GM23248 (cell line): ENCODE measurements around the gene ZNF282. TPM values are rescaled to one million over a fixed set of nuclear protein-coding genes. Genes with fewer than 3 reads are reported as not detected.
A peak's percentile ranks its signal among the peaks of the same experiment; 100 is the strongest.

Experiments
- DNase-seq: peaks from one replicate; pipeline ENCODE4 v3.0.0-alpha.2; 2015
- H2AFZ ChIP-seq: fragments of 200-600 bp; sonication (generic); 2 replicates; pipeline ENCODE4 v1.6.1; 2016; ENCODE audit warnings: antibody characterized with exemption
- H3F3A ChIP-seq: fragments of 200-600 bp; sonication (generic); 2 replicates; pipeline ENCODE4 v1.6.1; 2016; ENCODE audit warnings: mild to moderate bottlenecking, antibody characterized with exemption, mixed run types; ENCODE audit not compliant: insufficient read depth
- H3K27ac ChIP-seq: fragments of 200-600 bp; sonication (generic); 2 replicates; pipeline ENCODE4 v1.5.1; 2016; ENCODE audit warnings: mild to moderate bottlenecking
- H3K27me3 ChIP-seq: fragments of 200-600 bp; sonication (generic); replicated peaks from 2 replicates; pipeline ENCODE4 v1.6.1; 2016; ENCODE audit warnings: mild to moderate bottlenecking; ENCODE audit not compliant: insufficient read depth
- H3K36me3 ChIP-seq: fragments of 200-600 bp; sonication (generic); 2 replicates; pipeline ENCODE4 v1.6.1; 2016; ENCODE audit warnings: low read depth, mild to moderate bottlenecking
- H3K4me1 ChIP-seq: fragments of 200-600 bp; sonication (generic); 2 replicates; pipeline ENCODE4 v1.6.1; 2016; ENCODE audit warnings: mild to moderate bottlenecking; ENCODE audit not compliant: insufficient read depth
- H3K4me2 ChIP-seq: fragments of 200-600 bp; sonication (generic); one replicate; pipeline ENCODE4 v1.6.1; 2016; ENCODE audit warnings: mild to moderate bottlenecking; ENCODE audit not compliant: unreplicated experiment
- H3K4me3 ChIP-seq: fragments of 200-600 bp; sonication (generic); 2 replicates; pipeline ENCODE4 v1.5.1; 2016; ENCODE audit warnings: mild to moderate bottlenecking
- H3K79me2 ChIP-seq: fragments of 200-600 bp; sonication (generic); 2 replicates; pipeline ENCODE4 v1.6.1; 2016; ENCODE audit warnings: mild to moderate bottlenecking; ENCODE audit not compliant: insufficient read depth
- H3K9ac ChIP-seq: fragments of 200-600 bp; sonication (generic); 2 replicates; pipeline ENCODE4 v1.6.1; 2016; ENCODE audit warnings: mild to moderate bottlenecking
- H3K9me2 ChIP-seq: fragments of 200-600 bp; sonication (generic); 2 replicates; pipeline ENCODE4 v1.6.1; 2016; ENCODE audit warnings: mixed run types, mild to moderate bottlenecking, moderate library complexity; ENCODE audit not compliant: insufficient read depth
- H3K9me3 ChIP-seq: fragments of 200-600 bp; sonication (generic); one replicate; pipeline ENCODE4 v1.6.1; 2017; ENCODE audit warnings: low read depth
- H4K20me1 ChIP-seq: fragments of 200-600 bp; sonication (generic); 2 replicates; pipeline ENCODE4 v1.6.0; 2016; ENCODE audit not compliant: insufficient read depth
- EZH2 ChIP-seq: fragments of 200-600 bp; sonication (generic); IDR thresholded peaks from 2 replicates; pipeline ENCODE4 v1.6.1; 2018; ENCODE audit warnings: antibody characterized with exemption, mild to moderate bottlenecking; ENCODE audit not compliant: insufficient read depth, poor library complexity, severe bottlenecking
- EZH2phosphoT487 ChIP-seq: fragments of 200-600 bp; sonication (generic); IDR thresholded peaks from 2 replicates; pipeline ENCODE4 v1.6.1; 2018; ENCODE audit warnings: antibody characterized with exemption, moderate library complexity, mild to moderate bottlenecking, low read depth; ENCODE audit not compliant: insufficient read depth
- WGBS, 2 experiments: methylation state at CpG; one replicate each; pipeline ENCODE4 v1.1.6; 2015 to 2017; ENCODE audit warnings: low lambda C conversion rate in 2 of 2, low coverage in 1 of 2; ENCODE audit errors: missing lambda C conversion rate in 2 of 2; 5-methylcytosine and 5-hydroxymethylcytosine counted together
- in situ Hi-C: fragments of 300-500 bp; cut with MboI; formaldehyde crosslinking; loops from 2 replicates; pipeline ENCODE4 v1.15.0; 2020
- polyA plus RNA-seq: library from polyadenylated mRNA; unstranded; fragments of >200 nt; fragmentation: Nextera tagmentation; extraction: Ambion mirVana; gene quantifications from 2 replicates; pipeline ENCODE4 v1.2.1, GENCODE V29; 2016
- total RNA-seq: library from RNA; depleted of rRNA; stranded (reverse); fragments of >200 nt; shearing (Covaris generic); gene quantifications from 2 replicates; pipeline ENCODE4 v1.2.3, GENCODE V29; 2014

The ZNF282 gene
- total and polyA plus RNA-seq, 2 experiments from 2014 or later = 2.8 to 24.1 TPM

GRCh38 chr7:149237502-149237901, 42.2 kb downstream of the ZNF282 start:
- no peaks in the 10 kb centered on the region for H3K36me3 ChIP-seq
- 79% methylated on average over 7 of the region's 7 CpGs for WGBS, 2 experiments
- peaks cover 19% of the 10 kb centered on the region for H3F3A ChIP-seq
- no peak overlapping the region for H3K9ac ChIP-seq
- no peak overlapping the region for H3K4me3 ChIP-seq
- no peaks in the 10 kb centered on the region for H4K20me1 ChIP-seq
- H2AFZ ChIP-seq = no peak overlapping the region
- DNase-seq = no peak
- peaks cover 32% of the 10 kb centered on the region for H3K4me1 ChIP-seq
- no peaks in the 10 kb centered on the region for H3K27me3 ChIP-seq
- no peak for TF ChIP-seq EZH2
- TF ChIP-seq EZH2phosphoT487 = no peak
- no peaks in the 10 kb centered on the region for H3K9me3 ChIP-seq
- H3K9me2 ChIP-seq = no peaks in the 10 kb centered on the region
- in situ Hi-C loops = no loop called here
- H3K79me2 ChIP-seq = peaks cover 30% of the 10 kb centered on the region
- no peak overlapping the region for H3K4me2 ChIP-seq
- H3K27ac ChIP-seq = peak overlapping the region; percentile 33; the same call in 1 of the 2 replicates

- Histone ChIP-seq H2AFZ (no peak overlapping the region), H3K4me2 (no peak overlapping the region), H4K20me1 (no peaks in the 10 kb centered on the region), H3F3A (peaks cover 13% of the 10 kb centered on the region), H3K27me3 (no peaks in the 10 kb centered on the region), H3K9ac (no peak overlapping the region), H3K79me2 (peaks cover 36% of the 10 kb centered on the region), H3K4me1 (peaks cover 26% of the 10 kb centered on the region), H3K4me3 (no peak overlapping the region), H3K9me2 (no peaks in the 10 kb centered on the region), H3K9me3 (no peaks in the 10 kb centered on the region), H3K36me3 (no peaks in the 10 kb centered on the region), H3K27ac (peak overlapping the region; percentile 33; the same call in 1 of the 2 replicates)
- TF ChIP-seq EZH2phosphoT487 (no peak), EZH2 (no peak)
- in situ Hi-C loops = no loop called here
- peak; percentile 51 for DNase-seq
- 54 to 69% methylated on average over 3 of the region's 3 CpGs for WGBS, 2 experiments
These were observed 42.7 kb downstream of the ZNF282 start for GRCh38 chr7:149238051-149238450.

GRCh38 chr7:149239345-149240143, 44.2 kb downstream of the ZNF282 start, which contains the start of gene ZNF212:
Gene ZNF212 (plus strand): TSS chr7:149239651. CDS start chr7:149239779, 128 bp downstream.
- Histone ChIP-seq H3K4me1 (peaks cover 16% of the 10 kb centered on the region), H3K27me3 (no peaks in the 10 kb centered on the region), H3F3A (peaks cover 3% of the 10 kb centered on the region), H3K9ac (peak within 1 kb of the TSS; percentile 95), H3K9me3 (no peaks in the 10 kb centered on the region), H4K20me1 (no peaks in the 10 kb centered on the region), H3K36me3 (no peaks in the 10 kb centered on the region), H2AFZ (peak within 1 kb of the TSS; percentile 85), H3K79me2 (peaks cover 51% of the 10 kb centered on the region), H3K4me2 (peak within 1 kb of the TSS; percentile 98), H3K4me3 (peak within 1 kb of the TSS; percentile 96), H3K9me2 (no peaks in the 10 kb centered on the region), H3K27ac (peak within 1 kb of the TSS; percentile 33)
- DNase-seq = peak; percentile 96
- TF ChIP-seq EZH2phosphoT487 (no peak), EZH2 (no peak)
- in situ Hi-C loops = no loop called here
- 1% methylated on average over 54 of the region's 64 CpGs for WGBS, 2 experiments

GRCh38 chr7:149240637-149241036, 45.3 kb downstream of the ZNF282 start:
- WGBS, 2 experiments = 71 to 75% methylated on average over 5 of the region's 5 CpGs
- H3K27ac ChIP-seq = no peak overlapping the region

More at GRCh38 chr7:149240637-149241036, 45.3 kb downstream of the ZNF282 start:
- in situ Hi-C loops = no loop called here
- Histone ChIP-seq H4K20me1 (no peaks in the 10 kb centered on the region), H3K9me3 (no peaks in the 10 kb centered on the region), H3K9me2 (no peaks in the 10 kb centered on the region), H3K79me2 (peaks cover 62% of the 10 kb centered on the region), H3K4me1 (peaks cover 15% of the 10 kb centered on the region), H3K4me2 (peak overlapping the region; percentile 98), H3K9ac (peak overlapping the region; percentile 95), H3K4me3 (peak overlapping the region; percentile 96), H2AFZ (no peak overlapping the region), H3K36me3 (no peaks in the 10 kb centered on the region), H3F3A (no peaks in the 10 kb centered on the region), H3K27me3 (no peaks in the 10 kb centered on the region)
- no peak for TF ChIP-seq EZH2phosphoT487
- no peak for DNase-seq
